ENCODE measurements around the gene SLX9.

DNA sequence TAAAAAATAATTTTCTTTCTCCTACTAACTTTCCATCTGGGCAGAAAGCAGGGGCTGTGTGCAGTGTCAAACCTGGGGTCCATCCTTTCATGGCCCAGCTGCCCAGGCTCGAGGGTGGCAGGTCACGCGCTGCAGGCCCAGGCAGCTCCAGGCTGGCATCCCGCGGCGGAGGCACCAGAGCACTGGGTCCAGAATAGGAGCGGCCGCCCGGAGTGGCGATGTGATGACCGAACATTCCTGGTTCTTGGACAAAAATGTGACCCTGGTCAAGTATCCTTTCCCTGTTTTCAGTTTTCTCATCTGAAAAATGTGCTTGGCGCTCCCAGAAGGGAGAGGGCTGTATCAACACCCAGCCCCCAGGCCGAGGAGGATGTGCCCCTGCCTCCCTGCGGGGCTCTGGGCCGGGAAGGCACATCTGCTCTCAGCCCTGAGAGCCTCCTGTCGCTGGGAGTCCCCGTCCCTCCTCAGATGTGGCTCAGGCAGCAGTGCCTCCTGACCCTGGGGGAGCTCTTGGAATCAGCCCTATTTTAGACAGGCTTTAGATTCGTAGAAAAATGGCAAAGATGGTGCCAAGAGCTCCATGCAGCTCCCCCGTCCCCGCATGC is 29.3 kb downstream of the SLX9 start:
- TF ChIP-seq POLR2A (IDR thresholded peaks at IDR 0.05; ENCODE audit: low read length), result no peak
- TF ChIP-seq GATA1 (IDR thresholded peaks at IDR 0.05; ENCODE audit: low read depth, low read length), result no peak

All from erythroblast (primary cell).